CD14-positive monocyte (primary cell): ENCODE measurements around the gene VTI1A. TPM values are rescaled to one million over a fixed set of nuclear protein-coding genes. Genes with fewer than 3 reads are reported as not detected.

Experiments
- DNase-seq, 3 donors: peaks; one replicate each; pipeline ENCODE4 v3.0.0-alpha.2; 2011 to 2022
- H2AFZ ChIP-seq: 2 replicates; pipeline ENCODE4 v1.6.0; 2012; ENCODE audit warnings: mild to moderate bottlenecking, low read depth, low read length, inconsistent platforms; ENCODE audit not compliant: insufficient read depth, poor library complexity, severe bottlenecking
- H3K27ac ChIP-seq, 2 donors: 1 replicate in 1 of 2; 2 replicates in 1 of 2; pipeline ENCODE4 v1.5.1; 2012 to 2013; ENCODE audit warnings: low read length in 2 of 2, control low read depth in 1 of 2, inconsistent platforms in 1 of 2, low read depth in 1 of 2, mild to moderate bottlenecking in 1 of 2
- H3K27me3 ChIP-seq, 2 donors: one replicate each; pipeline versions ENCODE4 v1.6.0 to v1.6.1; 2011 to 2013; ENCODE audit warnings: low read length in 2 of 2; ENCODE audit not compliant: control insufficient read depth in 2 of 2, insufficient read depth in 2 of 2
- H3K36me3 ChIP-seq, 2 donors: replicated peaks in 1 of 2; 1 replicate in 1 of 2; 2 replicates in 1 of 2; pipeline versions ENCODE4 v1.5.1 to v1.6.1; 2012 to 2013; ENCODE audit warnings: low read length in 2 of 2, control low read depth in 1 of 2, inconsistent platforms in 1 of 2, mild to moderate bottlenecking in 1 of 2; ENCODE audit not compliant: insufficient read depth in 2 of 2, control insufficient read depth in 1 of 2
- H3K4me1 ChIP-seq, 2 donors: 1 replicate in 1 of 2; 2 replicates in 1 of 2; pipeline versions ENCODE4 v1.5.1 to v1.6.1; 2012 to 2013; ENCODE audit warnings: low read length in 2 of 2, control low read depth in 1 of 2, inconsistent platforms in 1 of 2, mild to moderate bottlenecking in 1 of 2, moderate library complexity in 1 of 2; ENCODE audit not compliant: insufficient read depth in 2 of 2, control insufficient read depth in 1 of 2
- H3K4me2 ChIP-seq: replicated peaks from 2 replicates; pipeline ENCODE3; 2012; ENCODE audit warnings: low read length, moderate library complexity, mild to moderate bottlenecking; ENCODE audit not compliant: poor library complexity, severe bottlenecking; ENCODE audit errors: extremely low read depth
- H3K4me3 ChIP-seq, 3 experiments: fragments of 200-600 bp in 1 of 3; sonication (generic) in 1 of 3; replicated peaks in 1 of 3; 1 replicate in 2 of 3; 2 replicates in 1 of 3; pipeline ENCODE4 v1.5.1; 2011 to 2013; ENCODE audit warnings: low read length in 3 of 3, mild to moderate bottlenecking in 3 of 3, control low read depth in 2 of 3, low read depth in 2 of 3, inconsistent platforms in 1 of 3, moderate library complexity in 1 of 3
- H3K79me2 ChIP-seq: 2 replicates; pipeline ENCODE4 v1.6.0; 2012; ENCODE audit warnings: mild to moderate bottlenecking, control low read depth, inconsistent platforms, low read length, moderate library complexity; ENCODE audit not compliant: insufficient read depth
- H3K9ac ChIP-seq: 2 replicates; pipeline ENCODE4 v1.6.0; 2017; ENCODE audit warnings: low read length, mild to moderate bottlenecking; ENCODE audit not compliant: insufficient read depth, poor library complexity, severe bottlenecking
- H3K9me3 ChIP-seq, 2 donors: replicated peaks in 1 of 2; 1 replicate in 1 of 2; 2 replicates in 1 of 2; pipeline versions ENCODE4 v1.5.1 to v1.6.1; 2012 to 2013; ENCODE audit warnings: low read length in 2 of 2, control low read depth in 1 of 2; ENCODE audit not compliant: control insufficient read depth in 1 of 2, insufficient read depth in 1 of 2
- H4K20me1 ChIP-seq: 2 replicates; pipeline ENCODE4 v1.6.0; 2012; ENCODE audit warnings: mild to moderate bottlenecking, low read length, control low read depth, moderate library complexity; ENCODE audit not compliant: insufficient read depth
- H3K27ac Mint-ChIP-seq, 7 donors: one replicate each; pipeline ENCODE4 v1.8.0; 2020; ENCODE audit warnings: mild to moderate bottlenecking in 7 of 7, mixed read lengths in 7 of 7, moderate library complexity in 6 of 7, inconsistent platforms in 2 of 7
- H3K27me3 Mint-ChIP-seq, 3 donors: one replicate each; pipeline ENCODE4 v1.8.0; 2021 to 2022; ENCODE audit warnings: low read depth in 3 of 3, mild to moderate bottlenecking in 3 of 3, mixed read lengths in 3 of 3, moderate library complexity in 3 of 3, inconsistent platforms in 1 of 3
- H3K36me3 Mint-ChIP-seq, 2 donors: one replicate each; pipeline ENCODE4 v1.8.0; 2020; ENCODE audit warnings: mixed read lengths in 2 of 2, inconsistent platforms in 1 of 2, mild to moderate bottlenecking in 1 of 2
- H3K4me1 Mint-ChIP-seq: one replicate; pipeline ENCODE4 v1.8.0; 2020; ENCODE audit warnings: mild to moderate bottlenecking, mixed read lengths
- H3K4me3 Mint-ChIP-seq, 2 donors: one replicate each; pipeline ENCODE4 v1.8.0; 2020; ENCODE audit warnings: mild to moderate bottlenecking in 2 of 2, mixed read lengths in 2 of 2, moderate library complexity in 1 of 2
- H3K9me3 Mint-ChIP-seq, 7 donors: one replicate each; pipeline ENCODE4 v1.8.0; 2020 to 2022; ENCODE audit warnings: mixed read lengths in 7 of 7, mild to moderate bottlenecking in 6 of 7, moderate library complexity in 6 of 7, inconsistent platforms in 2 of 7
- WGBS: methylation state at CpG from one replicate; pipeline ENCODE4 v1.1.5; 2013; ENCODE audit warnings: missing lambda C conversion rate; ENCODE audit not compliant: insufficient coverage; 5-methylcytosine and 5-hydroxymethylcytosine counted together
- intact Hi-C, 2 donors: fragments of 100-400 bp; cut with micrococcal nuclease; formaldehyde crosslinking; loops; one replicate each; pipeline versions ENCODE4 v1.15.0 to v1.15.1; 2023
- polyA plus RNA-seq, 3 donors: library from polyadenylated mRNA; depleted of rRNA in 1 of 3; unstranded in 2 of 3; stranded (reverse) in 1 of 3; fragments of 300-500 nt in 2 of 3; fragments of >200 nt in 1 of 3; fragmentation: Illumina TruSeq in 2 of 3; gene quantifications; 1 replicate in 2 of 3; 2 replicates in 1 of 3; pipeline ENCODE4 v1.2.3, GENCODE V29; 2012 to 2021
- TF ChIP-seq, protein P1 (sequence below): fragments of 200-600 bp; IDR thresholded peaks from one replicate; pipeline ENCODE4 v1.8.0; 2022; ENCODE audit warnings: antibody characterized with exemption, mild to moderate bottlenecking

The VTI1A gene
- polyA plus RNA-seq, 3 donors, result 23.6 to 25.4 (median 24.1) TPM

DNA sequence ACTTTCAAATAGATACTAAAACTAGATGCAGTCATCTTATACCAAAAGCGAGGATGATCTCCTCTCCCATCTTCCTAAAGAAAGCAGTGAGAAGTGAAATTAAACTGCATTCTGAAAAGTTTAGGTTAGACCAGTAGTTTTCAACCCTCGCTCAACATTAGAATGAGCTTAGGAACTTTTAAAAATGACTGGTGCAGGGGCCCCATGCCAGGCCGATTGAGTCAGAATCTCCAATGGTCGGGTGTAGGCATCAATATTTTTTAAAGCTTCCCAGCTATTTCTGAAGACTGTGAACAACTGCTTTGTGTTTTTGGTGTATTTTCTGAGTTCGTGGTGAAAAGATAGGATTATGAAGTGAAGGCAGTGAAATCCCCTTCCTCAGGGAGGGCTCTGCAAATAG, 146.0 kb downstream of the VTI1A start:
- H3K9me3 Mint-ChIP-seq, result peaks cover 0 to 8% (median 3%) of the 10 kb centered on the region in 7 donors
- H3K4me3 Mint-ChIP-seq, result no peak overlapping the region
- 100% methylated on average over 1 of the region's 5 CpGs for WGBS
- H3K27ac Mint-ChIP-seq, result no peak overlapping the region
- Histone ChIP-seq H3K9me3 (no peaks in the 10 kb centered on the region), H3K9ac (no peak overlapping the region), H3K79me2 (no peaks in the 10 kb centered on the region), H3K4me1 (no peaks in the 10 kb centered on the region), H3K27ac (no peak overlapping the region), H3K36me3 (peaks cover 0 to 8% of the 10 kb centered on the region in 2 donors), H3K4me3 (no peak overlapping the region), H3K4me2 (no peak overlapping the region), H4K20me1 (no peaks in the 10 kb centered on the region), H3K27me3 (no peaks in the 10 kb centered on the region), H2AFZ (no peak overlapping the region)
- TF ChIP-seq, protein P1, sequence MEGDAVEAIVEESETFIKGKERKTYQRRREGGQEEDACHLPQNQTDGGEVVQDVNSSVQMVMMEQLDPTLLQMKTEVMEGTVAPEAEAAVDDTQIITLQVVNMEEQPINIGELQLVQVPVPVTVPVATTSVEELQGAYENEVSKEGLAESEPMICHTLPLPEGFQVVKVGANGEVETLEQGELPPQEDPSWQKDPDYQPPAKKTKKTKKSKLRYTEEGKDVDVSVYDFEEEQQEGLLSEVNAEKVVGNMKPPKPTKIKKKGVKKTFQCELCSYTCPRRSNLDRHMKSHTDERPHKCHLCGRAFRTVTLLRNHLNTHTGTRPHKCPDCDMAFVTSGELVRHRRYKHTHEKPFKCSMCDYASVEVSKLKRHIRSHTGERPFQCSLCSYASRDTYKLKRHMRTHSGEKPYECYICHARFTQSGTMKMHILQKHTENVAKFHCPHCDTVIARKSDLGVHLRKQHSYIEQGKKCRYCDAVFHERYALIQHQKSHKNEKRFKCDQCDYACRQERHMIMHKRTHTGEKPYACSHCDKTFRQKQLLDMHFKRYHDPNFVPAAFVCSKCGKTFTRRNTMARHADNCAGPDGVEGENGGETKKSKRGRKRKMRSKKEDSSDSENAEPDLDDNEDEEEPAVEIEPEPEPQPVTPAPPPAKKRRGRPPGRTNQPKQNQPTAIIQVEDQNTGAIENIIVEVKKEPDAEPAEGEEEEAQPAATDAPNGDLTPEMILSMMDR, result no peak
- DNase-seq, result no peak
- H3K27me3 Mint-ChIP-seq, result peaks cover 0 to 1% (median 0%) of the 10 kb centered on the region in 3 donors
- intact Hi-C loops, result no loop called here
- no peaks in the 10 kb centered on the region for H3K4me1 Mint-ChIP-seq
- peaks cover 8% of the 10 kb centered on the region in 2 donors for H3K36me3 Mint-ChIP-seq

DNA sequence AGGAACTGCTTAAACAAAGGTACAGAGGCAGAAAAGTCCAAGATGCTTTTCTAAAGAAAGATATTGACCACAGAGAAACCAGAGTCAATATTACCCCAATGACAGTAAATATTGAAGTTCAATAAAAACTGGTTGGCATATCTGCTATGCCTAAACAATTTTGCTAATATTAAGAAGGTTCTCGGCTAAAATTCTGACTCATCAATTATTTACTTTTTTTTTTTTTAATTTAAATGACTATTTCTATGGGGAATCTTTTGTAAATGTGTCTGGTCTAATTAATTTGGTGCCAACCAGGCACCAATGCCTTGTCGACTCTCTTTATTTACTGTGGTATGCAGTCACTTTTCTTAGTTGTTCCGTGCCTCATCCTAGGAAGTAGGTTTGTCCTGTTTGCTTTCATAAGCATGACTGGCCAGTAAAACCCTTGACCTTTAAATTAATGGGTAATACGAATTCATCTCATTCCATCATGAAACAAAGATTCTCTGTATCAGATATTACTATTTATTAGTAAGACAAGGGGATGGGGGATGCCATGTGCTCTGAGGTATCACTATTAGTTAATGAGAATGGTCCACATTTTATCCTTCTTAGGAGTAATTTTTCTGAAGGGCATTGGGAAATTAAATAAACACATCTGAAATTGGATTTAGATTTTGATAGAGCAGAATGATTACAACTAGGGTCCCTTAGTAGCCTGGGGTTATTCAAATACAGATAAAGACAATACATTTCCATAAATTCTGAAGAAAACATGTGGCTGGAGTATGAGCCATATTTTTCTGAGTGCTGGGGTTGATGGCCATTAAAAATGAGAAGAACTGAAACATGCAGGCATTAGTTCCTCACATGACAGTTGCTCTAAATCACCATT, 154.4 kb downstream of the VTI1A start:
- H3K27ac ChIP-seq, result no peak overlapping the region
- no peaks in the 10 kb centered on the region for H3K9me3 ChIP-seq
- H3K4me3 ChIP-seq, result no peak overlapping the region
- H3K4me2 ChIP-seq, result no peak overlapping the region
- no peaks in the 10 kb centered on the region for H3K79me2 ChIP-seq
- intact Hi-C loops, result no loop called here
- no peak overlapping the region for H2AFZ ChIP-seq
- H4K20me1 ChIP-seq, result peaks cover 4% of the 10 kb centered on the region
- peaks cover 5 to 11% of the 10 kb centered on the region in 2 donors for H3K36me3 Mint-ChIP-seq
- H3K9me3 Mint-ChIP-seq, result peaks cover 0 to 6% (median 2%) of the 10 kb centered on the region in 7 donors
- H3K27me3 ChIP-seq, result no peaks in the 10 kb centered on the region
- H3K27ac Mint-ChIP-seq, result no peak overlapping the region
- H3K4me3 Mint-ChIP-seq, result no peak overlapping the region
- TF ChIP-seq, protein P1, result no peak
- no peak for DNase-seq
- peaks cover 0 to 2% of the 10 kb centered on the region in 2 donors for H3K4me1 ChIP-seq
- H3K27me3 Mint-ChIP-seq, result peaks cover 0 to 2% (median 0%) of the 10 kb centered on the region in 3 donors
- H3K36me3 ChIP-seq, result no peaks in the 10 kb centered on the region
- peaks cover 7% of the 10 kb centered on the region for H3K4me1 Mint-ChIP-seq
- 100% methylated on average over 1 of the region's 4 CpGs for WGBS
- no peak overlapping the region for H3K9ac ChIP-seq
